Neural progenitor cell (in vitro differentiated cells): Measurements from ENCODE around the gene LPP. TPM values are rescaled to one million over a fixed set of nuclear protein-coding genes. Genes with fewer than 3 reads are reported as not detected.
"Not testable (repeated sequence)": the region's sequence is repeated elsewhere in the genome, so short reads cannot be mapped to it uniquely, and the experiment has no call there.

Experiments
- DNase-seq: peaks from one replicate; pipeline ENCODE4 v3.0.0-alpha.2; 2016; ENCODE audit warnings: low spot score
- H2AFZ ChIP-seq: fragments of 200-600 bp; sonication (generic); replicated peaks from 2 replicates; pipeline ENCODE4 v1.6.1; 2016; ENCODE audit warnings: antibody characterized with exemption
- H3F3A ChIP-seq: fragments of 200-600 bp; sonication (generic); 2 replicates; pipeline ENCODE4 v1.6.1; 2016; ENCODE audit warnings: antibody characterized with exemption, low read depth
- H3K27ac ChIP-seq: fragments of 200-600 bp; sonication (generic); 2 replicates; pipeline ENCODE4 v1.5.1; 2016; ENCODE audit warnings: mild to moderate bottlenecking
- H3K27me3 ChIP-seq: fragments of 200-600 bp; sonication (generic); 2 replicates; pipeline ENCODE4 v1.6.1; 2016; ENCODE audit warnings: mild to moderate bottlenecking, moderate library complexity
- H3K36me3 ChIP-seq: fragments of 200-600 bp; sonication (generic); 2 replicates; pipeline ENCODE4 v1.5.1; 2016
- H3K4me1 ChIP-seq: fragments of 200-600 bp; sonication (generic); 2 replicates; pipeline ENCODE4 v1.6.1; 2016; ENCODE audit warnings: mixed run types
- H3K4me2 ChIP-seq: fragments of 200-600 bp; sonication (generic); 2 replicates; pipeline ENCODE4 v1.6.1; 2016
- H3K4me3 ChIP-seq: fragments of 200-600 bp; sonication (generic); 2 replicates; pipeline ENCODE4 v1.5.1; 2016
- H3K79me2 ChIP-seq: fragments of 200-600 bp; sonication (generic); 2 replicates; pipeline ENCODE4 v1.6.1; 2016; ENCODE audit warnings: low read depth
- H3K9ac ChIP-seq: fragments of 200-600 bp; sonication (generic); 2 replicates; pipeline ENCODE4 v1.6.1; 2016
- H3K9me3 ChIP-seq: fragments of 200-600 bp; sonication (generic); 2 replicates; pipeline ENCODE4 v1.5.1; 2016; ENCODE audit warnings: low read depth
- H4K20me1 ChIP-seq: fragments of 200-600 bp; sonication (generic); 2 replicates; pipeline ENCODE4 v1.6.1; 2016; ENCODE audit warnings: low read depth
- H3K27ac Mint-ChIP-seq: 3 replicates; pipeline ENCODE4 v1.8.0; 2021; ENCODE audit warnings: mixed read lengths
- H3K27me3 Mint-ChIP-seq: 2 replicates; pipeline ENCODE4 v1.8.0; 2022; ENCODE audit warnings: low read depth, mild to moderate bottlenecking, inconsistent platforms, moderate library complexity, mixed read lengths; ENCODE audit not compliant: insufficient read depth
- H3K36me3 Mint-ChIP-seq: 3 replicates; pipeline ENCODE4 v1.8.0; 2021; ENCODE audit warnings: mixed read lengths
- H3K4me1 Mint-ChIP-seq: 3 replicates; pipeline ENCODE4 v1.8.0; 2021; ENCODE audit warnings: mixed read lengths
- H3K4me3 Mint-ChIP-seq: 3 replicates; pipeline ENCODE4 v1.8.0; 2021; ENCODE audit warnings: mild to moderate bottlenecking, moderate library complexity, mixed read lengths
- H3K9me3 Mint-ChIP-seq: 3 replicates; pipeline ENCODE4 v1.8.0; 2020; ENCODE audit warnings: mixed read lengths
- CTCF ChIP-seq: fragments of 200-600 bp; sonication (generic); IDR thresholded peaks from 2 replicates; pipeline ENCODE4 v1.5.1; 2017; ENCODE audit warnings: antibody characterized with exemption, mild to moderate bottlenecking
- EZH2 ChIP-seq: fragments of 200-600 bp; sonication (generic); IDR thresholded peaks from 2 replicates; pipeline ENCODE4 v1.6.1; 2017; ENCODE audit warnings: antibody characterized with exemption, mild to moderate bottlenecking, moderate library complexity
- EZH2phosphoT487 ChIP-seq: fragments of 200-600 bp; sonication (generic); IDR thresholded peaks from 2 replicates; pipeline ENCODE4 v1.6.1; 2017; ENCODE audit warnings: antibody characterized with exemption
- total RNA-seq: library from RNA; depleted of rRNA; stranded (reverse); fragments of >200 nt; gene quantifications from 2 replicates; pipeline ENCODE4 v1.2.3, GENCODE V29; 2015; ENCODE audit warnings: low replicate concordance

LPP gene
- total RNA-seq, 1 donor from 2014 or later, result 18.9 TPM

- H3K27ac Mint-ChIP-seq, result no peak overlapping the region
- no peaks in the 10 kb centered on the region for H3F3A ChIP-seq
Measured at GRCh38 chr3:188635258-188636042, 481.5 kb downstream of the LPP start.

DNA sequence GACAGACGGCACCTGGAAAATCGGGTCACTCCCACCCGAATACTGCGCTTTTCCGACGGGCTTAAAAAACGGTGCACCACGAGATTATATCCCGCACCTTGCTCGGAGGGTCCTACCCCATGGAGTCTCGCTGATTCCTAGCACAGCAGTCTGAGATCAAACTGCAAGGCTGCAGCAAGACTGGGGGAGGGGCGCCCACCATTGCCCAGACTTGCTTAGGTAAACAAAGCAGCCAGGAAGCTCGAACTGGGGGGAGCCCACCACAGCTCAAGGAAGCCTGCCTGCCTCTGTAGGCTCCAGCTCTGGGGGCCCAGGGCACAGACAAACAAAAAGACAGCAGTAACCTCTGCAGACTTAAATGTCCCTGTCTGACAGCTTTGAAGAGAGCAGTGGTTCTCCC, 482.3 kb downstream of the LPP start:
- not testable (repeated sequence) for H3K9me3 ChIP-seq, H3K9ac ChIP-seq, H3K27me3 Mint-ChIP-seq, DNase-seq, H3F3A ChIP-seq, H3K4me1 ChIP-seq, H3K4me3 Mint-ChIP-seq, H3K4me2 ChIP-seq, H3K27ac Mint-ChIP-seq, H3K9me3 Mint-ChIP-seq, H3K79me2 ChIP-seq, H3K4me1 Mint-ChIP-seq, H4K20me1 ChIP-seq, H3K36me3 ChIP-seq, H3K27me3 ChIP-seq, H3K36me3 Mint-ChIP-seq, H2AFZ ChIP-seq, H3K4me3 ChIP-seq, H3K27ac ChIP-seq

More at GRCh38 chr3:188635258-188636042, 481.5 kb downstream of the LPP start:
- H3K4me3 ChIP-seq, result no peak overlapping the region
- no peaks in the 10 kb centered on the region for H3K27me3 Mint-ChIP-seq
- peaks cover 10% of the 10 kb centered on the region for H3K36me3 Mint-ChIP-seq
- H3K9ac ChIP-seq, result no peak overlapping the region
- H3K4me1 Mint-ChIP-seq, result no peaks in the 10 kb centered on the region
- DNase-seq, result no peak
- H3K4me3 Mint-ChIP-seq, result no peak overlapping the region
- H3K79me2 ChIP-seq, result no peaks in the 10 kb centered on the region
- TF ChIP-seq CTCF (no peak), EZH2phosphoT487 (no peak), EZH2 (no peak)
- peaks cover 8% of the 10 kb centered on the region for H3K9me3 Mint-ChIP-seq
- H3K27me3 ChIP-seq, result no peaks in the 10 kb centered on the region
- H3K4me1 ChIP-seq, result no peaks in the 10 kb centered on the region
- no peaks in the 10 kb centered on the region for H4K20me1 ChIP-seq
- no peaks in the 10 kb centered on the region for H3K36me3 ChIP-seq
- no peaks in the 10 kb centered on the region for H3K9me3 ChIP-seq
- no peak overlapping the region for H2AFZ ChIP-seq
- H3K27ac ChIP-seq, result no peak overlapping the region
- H3K4me2 ChIP-seq, result no peak overlapping the region

DNA sequence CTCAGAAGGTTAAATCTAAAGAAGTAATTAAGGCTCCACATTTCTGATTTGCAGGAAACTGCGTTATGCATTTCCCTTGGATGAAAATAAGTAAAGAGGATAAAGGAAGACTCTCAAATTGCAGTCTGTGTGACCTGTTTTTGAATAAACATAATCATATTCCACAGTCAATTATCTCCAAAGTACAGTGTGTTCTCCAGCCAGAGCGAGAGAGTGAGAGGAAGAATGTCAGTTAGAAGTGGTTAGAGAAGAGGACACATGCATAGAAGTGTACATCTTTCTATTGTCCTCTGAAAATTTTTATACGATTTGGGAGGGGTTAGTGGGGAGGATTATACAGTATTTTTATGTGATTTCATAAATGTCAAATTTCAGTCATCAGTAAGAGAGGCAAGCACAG, 487.1 kb downstream of the LPP start:
- Histone ChIP-seq H4K20me1 (peaks cover 3% of the 10 kb centered on the region), H3K27ac (no peak overlapping the region), H3K79me2 (no peaks in the 10 kb centered on the region), H3K36me3 (no peaks in the 10 kb centered on the region), H3K9ac (no peak overlapping the region), H3K4me3 (no peak overlapping the region), H3K27me3 (no peaks in the 10 kb centered on the region), H3F3A (no peaks in the 10 kb centered on the region), H3K4me2 (no peak overlapping the region), H3K9me3 (no peaks in the 10 kb centered on the region), H3K4me1 (no peaks in the 10 kb centered on the region), H2AFZ (no peak overlapping the region)
- DNase-seq, result no peak
- Mint-ChIP-seq H3K4me3 (no peak overlapping the region), H3K27ac (no peak overlapping the region), H3K4me1 (peaks cover 2% of the 10 kb centered on the region), H3K27me3 (no peaks in the 10 kb centered on the region), H3K36me3 (peaks cover 3% of the 10 kb centered on the region), H3K9me3 (peaks cover 3% of the 10 kb centered on the region)
- TF ChIP-seq EZH2 (no peak), EZH2phosphoT487 (no peak), CTCF (no peak)

- H3K36me3 ChIP-seq, result no peaks in the 10 kb centered on the region
- no peaks in the 10 kb centered on the region for H3K9me3 ChIP-seq
- no peak overlapping the region for H3K4me3 Mint-ChIP-seq
- H3K9ac ChIP-seq, result no peak overlapping the region
- TF ChIP-seq CTCF (no peak), EZH2phosphoT487 (no peak), EZH2 (no peak)
- no peaks in the 10 kb centered on the region for H3K9me3 Mint-ChIP-seq
- H3F3A ChIP-seq, result no peaks in the 10 kb centered on the region
- no peak overlapping the region for H3K4me3 ChIP-seq
- H3K79me2 ChIP-seq, result no peaks in the 10 kb centered on the region
- H3K4me1 ChIP-seq, result no peaks in the 10 kb centered on the region
- H3K4me1 Mint-ChIP-seq, result peaks cover 2% of the 10 kb centered on the region
- no peaks in the 10 kb centered on the region for H3K27me3 Mint-ChIP-seq
- no peak overlapping the region for H3K4me2 ChIP-seq
- no peak for DNase-seq
- H3K27me3 ChIP-seq, result no peaks in the 10 kb centered on the region
- H3K27ac Mint-ChIP-seq, result no peak overlapping the region
- peaks cover 3% of the 10 kb centered on the region for H4K20me1 ChIP-seq
- H3K27ac ChIP-seq, result no peak overlapping the region
- H2AFZ ChIP-seq, result no peak overlapping the region
- no peaks in the 10 kb centered on the region for H3K36me3 Mint-ChIP-seq
Measured at GRCh38 chr3:188643736-188644135, 489.8 kb downstream of the LPP start.
